ENCODE results near the gene CISD2. TPM values are rescaled to one million over a fixed set of nuclear protein-coding genes. Genes with fewer than 3 reads are reported as not detected.
"Not testable (repeated sequence)": the region's sequence is repeated elsewhere in the genome, so short reads cannot be mapped to it uniquely, and the experiment has no call there.

Gene CISD2
- total RNA-seq = 44.2 and 45.5 TPM in 2 replicates

DNA sequence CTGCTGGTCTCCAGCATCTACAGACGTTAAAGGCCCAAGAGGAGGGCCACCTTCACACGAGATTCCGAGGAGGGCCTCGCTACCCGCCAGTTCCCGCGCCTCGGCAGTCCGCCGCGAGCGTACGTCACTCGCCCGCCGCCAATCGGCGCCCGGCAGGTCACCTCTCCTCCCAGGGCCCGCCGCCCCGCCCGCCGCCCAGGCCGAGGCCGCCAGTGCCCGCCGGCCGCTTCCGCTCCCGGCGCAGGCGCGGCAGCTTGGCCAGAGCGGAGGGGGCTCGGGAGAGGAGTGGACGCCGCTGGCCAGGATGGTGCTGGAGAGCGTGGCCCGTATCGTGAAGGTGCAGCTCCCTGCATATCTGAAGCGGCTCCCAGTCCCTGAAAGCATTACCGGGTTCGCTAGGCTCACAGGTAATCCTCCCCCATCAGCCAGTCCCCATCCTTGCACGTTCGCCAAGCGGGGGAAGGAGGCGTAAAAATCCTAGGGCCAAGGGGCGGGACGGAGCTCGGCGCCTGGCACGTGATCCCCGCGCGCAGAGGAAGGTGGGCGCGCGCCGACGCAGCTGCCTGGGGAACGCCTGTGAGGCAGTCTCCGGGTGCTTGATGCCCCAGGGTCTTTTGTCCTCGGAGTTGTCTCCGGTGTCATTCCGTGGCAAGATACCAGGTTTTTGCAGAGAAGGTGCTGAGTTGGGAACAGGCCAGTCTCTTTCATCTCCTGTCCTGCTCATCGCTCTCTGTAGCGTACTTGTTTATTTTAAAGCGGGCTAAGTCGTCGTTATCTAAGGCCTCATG, at the start of gene CISD2:
TSS of gene CISD2 (plus strand) at position 212 of the 788 bp plus-strand sequence. CDS start at position 305, 93 bp downstream.
- intact Hi-C loops (cut with micrococcal nuclease) = loop anchor here (1.0 to 5.0 kb wide), 16 partner anchors 10 to 1522 kb away; partner anchors contain the start of genes BDH2, CENPE, PPP3CA and SLC39A8

DNA sequence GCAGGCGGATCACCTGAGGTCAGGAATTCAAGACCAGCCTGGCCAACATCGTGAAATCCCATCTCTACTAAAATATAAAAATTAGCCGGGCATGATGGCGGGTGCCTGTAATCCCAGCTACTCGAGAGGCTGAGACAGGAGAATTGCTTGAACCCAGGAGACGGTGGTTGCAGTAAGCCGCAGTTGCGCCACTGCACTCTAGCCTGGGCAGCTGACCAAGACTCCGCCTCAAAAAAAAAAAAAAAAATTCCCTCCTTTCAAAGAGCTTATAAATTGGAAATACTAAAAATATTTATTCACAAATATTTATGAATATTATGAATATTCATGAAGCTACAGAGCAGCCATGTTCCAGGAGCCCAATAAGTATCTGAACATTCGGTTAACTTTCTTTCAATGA, 49.7 kb upstream of the CISD2 start:
- intact Hi-C loops (cut with micrococcal nuclease) = not testable (repeated sequence)

GRCh38 chr4:102819588-102820365, 49.0 kb upstream of the CISD2 start:
- intact Hi-C loops (cut with micrococcal nuclease) = no loop called here

GRCh38 chr4:102823464-102823863, 45.3 kb upstream of the CISD2 start:
- intact Hi-C loops (cut with micrococcal nuclease) = no loop called here

DNA sequence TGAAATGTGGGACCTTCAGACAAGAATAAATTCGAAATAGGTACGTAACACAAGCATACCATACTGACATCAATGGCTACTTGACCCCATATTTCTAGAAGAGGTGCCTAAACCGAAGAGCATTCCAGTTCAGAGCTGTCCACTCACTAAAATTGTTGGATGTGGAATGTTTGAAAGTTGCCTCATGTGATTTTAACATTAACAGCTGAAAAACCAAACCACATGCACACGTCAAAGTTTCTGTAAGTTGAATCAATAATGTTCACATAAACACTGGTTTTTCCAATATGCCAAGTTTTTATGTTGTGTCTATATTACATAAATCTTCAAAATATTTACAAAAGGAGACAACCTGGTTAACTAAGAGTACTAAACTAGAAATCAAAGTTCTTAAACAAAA, 44.9 kb upstream of the CISD2 start:
- intact Hi-C loops (cut with micrococcal nuclease) = loop anchor here (2.0 kb wide), 3 partner anchors 225 to 267 kb away; partner anchors contain the start of gene SLC9B2

GRCh38 chr4:102824398-102824797, 44.4 kb upstream of the CISD2 start:
- intact Hi-C loops (cut with micrococcal nuclease) = loop anchor here (2.0 kb wide), 3 partner anchors 226 to 266 kb away; partner anchors contain the start of gene SLC9B2

- intact Hi-C loops (cut with micrococcal nuclease) = loop anchor here (1.0 to 5.0 kb wide), 8 partner anchors 8 to 1805 kb away; partner anchors contain the start of gene SLC9B2
These were observed 43.3 kb upstream of the CISD2 start for GRCh38 chr4:102825261-102826091.

- intact Hi-C loops (cut with micrococcal nuclease) = loop anchor here (2.0 to 5.0 kb wide), 4 partner anchors 13 to 1805 kb away; no protein-coding TSS in a partner anchor
These were observed 42.5 kb upstream of the CISD2 start for GRCh38 chr4:102826105-102826889.

DNA sequence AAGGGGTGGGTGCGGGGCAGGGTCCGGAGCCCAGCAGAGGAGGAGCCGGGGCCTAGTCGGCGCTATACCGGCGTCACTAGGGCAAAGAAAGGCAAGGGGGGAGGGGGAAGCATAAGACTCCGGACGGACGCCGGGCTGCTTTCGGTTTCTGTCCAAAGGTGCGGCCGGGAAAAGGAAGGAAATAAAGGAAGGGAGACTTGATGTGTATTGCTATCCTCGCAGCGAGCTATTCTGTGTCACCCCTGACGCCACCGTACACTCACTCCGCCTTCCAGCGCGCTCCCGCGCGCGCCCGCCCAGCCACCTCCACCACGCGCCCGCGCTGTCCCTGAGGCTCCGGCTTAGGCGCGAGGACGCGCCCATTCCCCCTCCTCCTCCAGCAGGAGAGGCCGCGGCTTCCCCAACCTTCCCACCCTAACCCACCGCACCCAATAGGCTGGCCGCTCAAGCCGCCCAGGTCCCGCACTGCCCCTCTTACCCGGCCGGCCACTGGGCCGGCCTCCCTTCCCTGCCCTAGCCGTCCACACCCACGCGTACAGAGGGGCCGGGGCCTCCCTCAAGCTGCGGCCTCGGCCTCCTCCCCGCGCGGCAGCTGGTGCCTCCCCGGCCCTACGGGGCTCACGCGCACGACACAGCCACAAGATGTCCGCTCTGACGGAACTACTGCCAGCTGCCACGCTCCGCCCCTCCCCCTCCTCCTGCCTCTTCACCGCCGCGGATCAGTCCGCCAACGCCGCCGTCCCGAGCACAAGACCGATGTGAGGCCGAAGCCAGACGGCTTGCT, 41.7 kb upstream of the CISD2 start, which contains the start of gene UBE2D3:
TSS of gene UBE2D3 (minus strand) at position 662 of the 784 bp plus-strand sequence. CDS start 1,043 bp downstream, outside the sequence.
- intact Hi-C loops (cut with micrococcal nuclease) = loop anchor here (2.0 to 5.0 kb wide), 4 partner anchors 14 to 1806 kb away; no protein-coding TSS in a partner anchor

- intact Hi-C loops (cut with micrococcal nuclease) = loop anchor here (1.0 to 5.0 kb wide), 15 partner anchors 15 to 1807 kb away; partner anchors contain the start of genes BDH2, CENPE, SLC39A8 and SLC9B1
These were observed 40.9 kb upstream of the CISD2 start for GRCh38 chr4:102827674-102828496.

GRCh38 chr4:102828497-102828808, 40.3 kb upstream of the CISD2 start:
- intact Hi-C loops (cut with micrococcal nuclease) = loop anchor here (1.0 to 5.0 kb wide), 13 partner anchors 41 to 566 kb away; partner anchors contain the start of genes BDH2, CENPE, SLC39A8 and SLC9B1

DNA sequence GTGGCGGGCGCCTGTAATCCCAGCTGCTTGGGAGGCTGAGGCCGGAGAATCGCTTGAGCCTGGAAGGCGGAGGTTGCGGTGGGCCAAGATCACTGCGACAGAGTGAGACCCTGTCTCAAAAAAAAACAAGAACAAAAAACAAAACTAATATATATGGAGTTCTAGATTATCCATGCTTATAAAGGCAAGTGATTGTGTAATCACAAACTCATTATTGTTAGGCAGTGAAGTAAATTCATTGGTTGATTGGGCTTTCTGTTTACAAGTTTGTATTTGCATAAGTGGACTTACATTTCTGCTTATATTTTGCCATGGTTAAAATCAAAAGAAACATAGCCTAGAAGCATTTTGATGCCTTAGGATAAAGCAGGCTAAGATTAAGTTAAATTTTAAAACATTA, 39.0 kb upstream of the CISD2 start:
- intact Hi-C loops (cut with micrococcal nuclease) = loop anchor here (2.0 to 5.0 kb wide), 3 partner anchors 218 to 568 kb away; partner anchors contain the start of gene CENPE

GRCh38 chr4:102832105-102832504, 36.7 kb upstream of the CISD2 start:
- intact Hi-C loops (cut with micrococcal nuclease) = no loop called here

GRCh38 chr4:102832667-102833066, 36.1 kb upstream of the CISD2 start:
- intact Hi-C loops (cut with micrococcal nuclease) = no loop called here

GRCh38 chr4:102836596-102836995, 32.2 kb upstream of the CISD2 start:
- intact Hi-C loops (cut with micrococcal nuclease) = no loop called here

GRCh38 chr4:102842367-102842766, 26.4 kb upstream of the CISD2 start:
- intact Hi-C loops (cut with micrococcal nuclease) = no loop called here

GRCh38 chr4:102843273-102843672, 25.5 kb upstream of the CISD2 start:
- intact Hi-C loops (cut with micrococcal nuclease) = no loop called here

DNA sequence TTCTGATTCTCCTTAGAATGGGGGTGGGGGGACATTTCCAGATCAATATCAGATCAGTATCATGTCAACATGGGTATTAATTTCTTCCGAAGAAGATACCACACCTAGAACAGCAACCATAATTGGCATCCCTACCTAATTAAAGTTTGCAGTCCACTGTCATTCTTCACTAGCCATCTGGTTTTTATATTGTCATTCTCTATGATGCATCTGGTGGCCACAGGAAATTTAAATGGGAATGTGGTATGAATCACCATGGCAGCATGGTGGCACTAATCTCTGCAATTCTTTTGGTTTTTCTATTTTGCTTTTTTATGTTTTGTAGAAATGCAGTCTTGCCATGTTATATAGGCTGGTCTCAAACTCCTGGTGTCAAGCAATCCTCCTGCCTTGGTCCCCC, 24.9 kb upstream of the CISD2 start:
- intact Hi-C loops (cut with micrococcal nuclease) = no loop called here
